Breast epithelium (tissue), 4 donors: Measurements from ENCODE around the gene GP1BB. TPM values are rescaled to one million over a fixed set of nuclear protein-coding genes. Genes with fewer than 3 reads are reported as not detected.
A peak's percentile ranks its signal among the peaks of the same experiment; 100 is the strongest.

ENCODE experiments used
- DNase-seq, 2 donors: peaks; one replicate each; pipeline ENCODE4 v3.0.0-alpha.2; 2019; ENCODE audit warnings: low spot score in 2 of 2
- H3K27ac ChIP-seq, 2 donors: fragments of 200-600 bp; sonication (generic) in 1 of 2; one replicate each; pipeline ENCODE4 v1.5.1; 2016 to 2019; ENCODE audit warnings: mild to moderate bottlenecking in 1 of 2
- H3K27me3 ChIP-seq, 2 donors: fragments of 200-600 bp; sonication (generic) in 1 of 2; one replicate each; pipeline versions ENCODE4 v1.5.1 to v1.6.0; 2017 to 2019; ENCODE audit warnings: control low read depth in 1 of 2, mild to moderate bottlenecking in 1 of 2
- H3K36me3 ChIP-seq: fragments of 200-600 bp; one replicate; pipeline ENCODE4 v1.5.1; 2019
- H3K4me1 ChIP-seq, 2 donors: fragments of 200-600 bp; sonication (generic); one replicate each; pipeline ENCODE4 v1.5.1; 2016 to 2019; ENCODE audit warnings: control low read depth in 1 of 2
- H3K4me3 ChIP-seq, 3 donors: fragments of 200-600 bp; sonication (generic); 1 replicate in 2 of 3; 2 replicates in 1 of 3; pipeline ENCODE4 v1.5.1; 2016 to 2019; ENCODE audit warnings: mild to moderate bottlenecking in 3 of 3, moderate library complexity in 2 of 3
- H3K9me3 ChIP-seq, 2 donors: fragments of 200-600 bp; sonication (generic) in 1 of 2; one replicate each; pipeline ENCODE4 v1.5.1; 2016 to 2019; ENCODE audit warnings: control low read depth in 1 of 2
- CTCF ChIP-seq, 3 donors: fragments of 450-650 bp; IDR thresholded peaks; one replicate each; pipeline ENCODE4 v1.5.1; 2016 to 2017; ENCODE audit warnings: antibody characterized with exemption in 3 of 3, mild to moderate bottlenecking in 3 of 3, moderate library complexity in 3 of 3
- POLR2A ChIP-seq: fragments of 450-650 bp; IDR thresholded peaks from one replicate; pipeline ENCODE4 v1.6.1; 2016; ENCODE audit warnings: antibody characterized with exemption, mild to moderate bottlenecking, moderate library complexity
- POLR2AphosphoS5 ChIP-seq, 3 donors: sonication (generic); formaldehyde crosslinking; IDR thresholded peaks; one replicate each; pipeline ENCODE4 v1.6.1; 2017; ENCODE audit warnings: antibody characterized with exemption in 3 of 3
- intact Hi-C: fragments of 100-400 bp; cut with DNase I; formaldehyde crosslinking; loops from one replicate; pipeline ENCODE4 v1.15.1; 2023; ENCODE audit warnings: low total_unique reads
- total RNA-seq, 3 donors: library from RNA; depleted of rRNA; stranded (reverse); fragments of >200 nt; gene quantifications; one replicate each; pipeline ENCODE4 v1.1.0, GENCODE V29; 2016

The GP1BB gene
- total RNA-seq, 3 donors from 2014 or later = 1.3 to 6.2 (median 2.9) TPM

GRCh38 chr22:19757140-19757984 lies 34.0 kb downstream of the GP1BB start:
- H3K27me3 ChIP-seq = peaks cover 9 to 52% of the 10 kb centered on the region in 2 donors
- no peaks in the 10 kb centered on the region for H3K36me3 ChIP-seq
- no peak for DNase-seq
- peak overlapping the region; percentile 22 to 68 (median 41) for H3K4me3 ChIP-seq
- TF ChIP-seq POLR2A (no peak), POLR2AphosphoS5 (IDR thresholded peaks at IDR 0.05) (no peak), CTCF (IDR thresholded peaks at IDR 0.05) (no peak)
- no peaks in the 10 kb centered on the region for H3K9me3 ChIP-seq
- intact Hi-C loops = no loop called here
- peaks cover 5 to 12% of the 10 kb centered on the region in 2 donors for H3K4me1 ChIP-seq
- H3K27ac ChIP-seq = no peak overlapping the region

- Histone ChIP-seq H3K36me3 (no peaks in the 10 kb centered on the region), H3K4me1 (peaks cover 5 to 12% of the 10 kb centered on the region in 2 donors), H3K9me3 (no peaks in the 10 kb centered on the region), H3K27me3 (peaks cover 9 to 47% of the 10 kb centered on the region in 2 donors), H3K27ac (no peak overlapping the region), H3K4me3 (peak overlapping the region in 2 of 3 donors; percentile 10 to 44)
- no peak for TF ChIP-seq CTCF (IDR thresholded peaks at IDR 0.05)
- no peak for TF ChIP-seq POLR2A
- no peak for DNase-seq
- intact Hi-C loops = no loop called here
Measured at GRCh38 chr22:19757985-19758895, 34.9 kb downstream of the GP1BB start.

- Histone ChIP-seq H3K27me3 (peaks cover 9 to 41% of the 10 kb centered on the region in 2 donors), H3K4me3 (peak overlapping the region; percentile 10 to 45 (median 44)), H3K4me1 (peaks cover 5 to 12% of the 10 kb centered on the region in 2 donors), H3K9me3 (no peaks in the 10 kb centered on the region), H3K36me3 (no peaks in the 10 kb centered on the region), H3K27ac (no peak overlapping the region)
- TF ChIP-seq POLR2A (no peak), CTCF (IDR thresholded peaks at IDR 0.05) (no peak)
- intact Hi-C loops = no loop called here
- no peak for DNase-seq
Measured at GRCh38 chr22:19758896-19759426, 35.6 kb downstream of the GP1BB start.

- H3K27me3 ChIP-seq = peaks cover 9 to 36% of the 10 kb centered on the region in 2 donors
- H3K27ac ChIP-seq = no peak overlapping the region
- no peak for TF ChIP-seq CTCF (IDR thresholded peaks at IDR 0.05)
- no peak for TF ChIP-seq POLR2AphosphoS5 (IDR thresholded peaks at IDR 0.05)
- TF ChIP-seq POLR2A = no peak
- intact Hi-C loops = no loop called here
- H3K4me1 ChIP-seq = peaks cover 5 to 12% of the 10 kb centered on the region in 2 donors
- peak overlapping the region; percentile 10 to 45 (median 44) for H3K4me3 ChIP-seq
- DNase-seq = no peak
- no peaks in the 10 kb centered on the region for H3K9me3 ChIP-seq
- no peaks in the 10 kb centered on the region for H3K36me3 ChIP-seq
Measured at GRCh38 chr22:19759427-19760057, 36.2 kb downstream of the GP1BB start.
